IPS-18a (cell line): ENCODE measurements around the gene GNG7.
"Not testable (repeated sequence)": the region's sequence is repeated elsewhere in the genome, so short reads cannot be mapped to it uniquely, and the experiment has no call there.

Experiments used
- H3K27ac ChIP-seq: one replicate; pipeline ENCODE4 v1.5.1; 2013; ENCODE audit warnings: low read length
- H3K27me3 ChIP-seq: one replicate; pipeline ENCODE4 v1.6.1; 2013; ENCODE audit warnings: mild to moderate bottlenecking, low read length; ENCODE audit not compliant: control insufficient read depth, insufficient read depth
- H3K36me3 ChIP-seq: one replicate; pipeline ENCODE4 v1.6.1; 2013; ENCODE audit warnings: low read depth, low read length; ENCODE audit not compliant: control insufficient read depth
- H3K4me1 ChIP-seq: one replicate; pipeline ENCODE4 v1.6.1; 2013; ENCODE audit warnings: low read depth, low read length; ENCODE audit not compliant: control insufficient read depth
- H3K4me3 ChIP-seq: one replicate; pipeline ENCODE4 v1.5.1; 2013; ENCODE audit warnings: low read length
- H3K9ac ChIP-seq: one replicate; pipeline ENCODE4 v1.6.1; 2013; ENCODE audit warnings: mild to moderate bottlenecking, low read length, moderate library complexity
- H3K9me3 ChIP-seq: one replicate; pipeline ENCODE4 v1.6.1; 2013; ENCODE audit warnings: low read depth, low read length; ENCODE audit not compliant: control insufficient read depth

The GNG7 gene

GRCh38 chr19:2645826-2646225, 56.7 kb downstream of the GNG7 start:
- Histone ChIP-seq H3K4me1 (no peaks in the 10 kb centered on the region), H3K4me3 (no peak overlapping the region), H3K9me3 (no peaks in the 10 kb centered on the region), H3K27ac (no peak overlapping the region), H3K9ac (no peak overlapping the region), H3K36me3 (no peaks in the 10 kb centered on the region), H3K27me3 (no peaks in the 10 kb centered on the region)

GRCh38 chr19:2643123-2643737, 59.3 kb downstream of the GNG7 start:
- not testable (repeated sequence) for H3K9me3 ChIP-seq, H3K27me3 ChIP-seq, H3K27ac ChIP-seq, H3K9ac ChIP-seq, H3K4me1 ChIP-seq, H3K36me3 ChIP-seq, H3K4me3 ChIP-seq

GRCh38 chr19:2641332-2641698, 61.2 kb downstream of the GNG7 start:
- Histone ChIP-seq H3K27me3 (no peaks in the 10 kb centered on the region), H3K9ac (no peak overlapping the region), H3K4me1 (no peaks in the 10 kb centered on the region), H3K36me3 (no peaks in the 10 kb centered on the region), H3K9me3 (no peaks in the 10 kb centered on the region), H3K4me3 (no peak overlapping the region), H3K27ac (no peak overlapping the region)

- no peaks in the 10 kb centered on the region for H3K9me3 ChIP-seq
- no peaks in the 10 kb centered on the region for H3K27me3 ChIP-seq
- H3K4me3 ChIP-seq = no peak overlapping the region
- no peaks in the 10 kb centered on the region for H3K4me1 ChIP-seq
- no peak overlapping the region for H3K27ac ChIP-seq
- H3K36me3 ChIP-seq = no peaks in the 10 kb centered on the region
- H3K9ac ChIP-seq = no peak overlapping the region
Observed at GRCh38 chr19:2640563-2641331, 61.7 kb downstream of the GNG7 start.

- H3K27me3 ChIP-seq = no peaks in the 10 kb centered on the region
- no peaks in the 10 kb centered on the region for H3K9me3 ChIP-seq
- H3K27ac ChIP-seq = no peak overlapping the region
- no peak overlapping the region for H3K9ac ChIP-seq
- no peaks in the 10 kb centered on the region for H3K36me3 ChIP-seq
- H3K4me3 ChIP-seq = no peak overlapping the region
- no peaks in the 10 kb centered on the region for H3K4me1 ChIP-seq
Observed at GRCh38 chr19:2639999-2640398, 62.5 kb downstream of the GNG7 start.

- Histone ChIP-seq H3K4me3 (no peak overlapping the region), H3K9me3 (no peaks in the 10 kb centered on the region), H3K27ac (no peak overlapping the region), H3K9ac (no peak overlapping the region), H3K27me3 (no peaks in the 10 kb centered on the region), H3K36me3 (no peaks in the 10 kb centered on the region), H3K4me1 (no peaks in the 10 kb centered on the region)
Observed at GRCh38 chr19:2638417-2638940, 64.0 kb downstream of the GNG7 start.

- Histone ChIP-seq H3K4me3 (peak overlapping the region; percentile 47), H3K36me3 (no peaks in the 10 kb centered on the region)
Observed at GRCh38 chr19:2636897-2637683, 65.4 kb downstream of the GNG7 start.

GRCh38 chr19:2636141-2636896, 66.2 kb downstream of the GNG7 start:
- Histone ChIP-seq H3K36me3 (no peaks in the 10 kb centered on the region), H3K9ac (no peak overlapping the region)

More at GRCh38 chr19:2636897-2637683, 65.4 kb downstream of the GNG7 start:
- Histone ChIP-seq H3K9me3 (no peaks in the 10 kb centered on the region), H3K4me1 (no peaks in the 10 kb centered on the region), H3K27me3 (no peaks in the 10 kb centered on the region), H3K27ac (no peak overlapping the region), H3K9ac (no peak overlapping the region)

GRCh38 chr19:2634960-2635359, 67.5 kb downstream of the GNG7 start:
- no peak overlapping the region for H3K9ac ChIP-seq
- peaks cover 2% of the 10 kb centered on the region for H3K9me3 ChIP-seq
- H3K27me3 ChIP-seq = no peaks in the 10 kb centered on the region
- no peak overlapping the region for H3K27ac ChIP-seq
- no peaks in the 10 kb centered on the region for H3K4me1 ChIP-seq
- no peaks in the 10 kb centered on the region for H3K36me3 ChIP-seq
- no peak overlapping the region for H3K4me3 ChIP-seq

More at GRCh38 chr19:2636141-2636896, 66.2 kb downstream of the GNG7 start:
- Histone ChIP-seq H3K27ac (no peak overlapping the region), H3K4me1 (no peaks in the 10 kb centered on the region), H3K9me3 (no peaks in the 10 kb centered on the region), H3K4me3 (no peak overlapping the region), H3K27me3 (no peaks in the 10 kb centered on the region)

GRCh38 chr19:2634228-2634951, 68.1 kb downstream of the GNG7 start:
- Histone ChIP-seq H3K4me3 (no peak overlapping the region), H3K9me3 (peaks cover 2% of the 10 kb centered on the region), H3K36me3 (no peaks in the 10 kb centered on the region), H3K27me3 (no peaks in the 10 kb centered on the region), H3K9ac (no peak overlapping the region), H3K4me1 (no peaks in the 10 kb centered on the region), H3K27ac (no peak overlapping the region)
